SW480 (cell line): Measurements from ENCODE around the gene SNX8.

ENCODE experiments used
- DNase-seq: peaks from one replicate; pipeline ENCODE4 v3.0.0-alpha.2; 2016; ENCODE audit warnings: low spot score

Gene SNX8

GRCh38 chr7:2243458-2243857, 70.8 kb downstream of the SNX8 start:
- no peak for DNase-seq

- peak; percentile 63 for DNase-seq
Measured at GRCh38 chr7:2242541-2243429, 71.5 kb downstream of the SNX8 start.

GRCh38 chr7:2241580-2242540, 72.4 kb downstream of the SNX8 start, which contains the start of the genes MRM2 and NUDT1:
Gene MRM2 (minus strand): TSS chr7:2242205. CDS start chr7:2242169, 36 bp downstream.
Gene NUDT1 (plus strand): TSS chr7:2242226. CDS start chr7:2244575, 2,349 bp downstream.
- peak; percentile 88 for DNase-seq

GRCh38 chr7:2239242-2239641, 75.0 kb downstream of the SNX8 start:
- DNase-seq, result no peak

- no peak for DNase-seq
Measured at GRCh38 chr7:2237109-2237602, 77.1 kb downstream of the SNX8 start.

GRCh38 chr7:2233926-2234325, 80.3 kb downstream of the SNX8 start:
- no peak for DNase-seq

GRCh38 chr7:2232766-2233520, 81.3 kb downstream of the SNX8 start, which contains the start of gene MAD1L1:
Gene MAD1L1 (minus strand): TSS chr7:2232945. CDS start chr7:2230133, 2,812 bp downstream.
- DNase-seq, result peak; percentile 96

- DNase-seq, result no peak
Measured at GRCh38 chr7:2231992-2232765, 82.1 kb downstream of the SNX8 start.

GRCh38 chr7:2230882-2231281, 83.4 kb downstream of the SNX8 start:
- no peak for DNase-seq

GRCh38 chr7:2230226-2230625, 84.0 kb downstream of the SNX8 start:
- DNase-seq, result no peak

- DNase-seq, result no peak
Measured at GRCh38 chr7:2229467-2229866, 84.8 kb downstream of the SNX8 start.

GRCh38 chr7:2228921-2229320, 85.3 kb downstream of the SNX8 start:
- no peak for DNase-seq

GRCh38 chr7:2227699-2228098, 86.5 kb downstream of the SNX8 start:
- no peak for DNase-seq

GRCh38 chr7:2225830-2226229, 88.4 kb downstream of the SNX8 start:
- DNase-seq, result no peak

- DNase-seq, result no peak
Measured at GRCh38 chr7:2225336-2225735, 88.9 kb downstream of the SNX8 start.

- DNase-seq, result no peak
Measured at GRCh38 chr7:2224934-2225333, 89.3 kb downstream of the SNX8 start.

- no peak for DNase-seq
Measured at GRCh38 chr7:2224491-2224928, 89.7 kb downstream of the SNX8 start.

GRCh38 chr7:2223321-2223720, 90.9 kb downstream of the SNX8 start:
- no peak for DNase-seq

GRCh38 chr7:2222516-2222915, 91.7 kb downstream of the SNX8 start:
- no peak for DNase-seq

GRCh38 chr7:2220954-2221353, 93.3 kb downstream of the SNX8 start:
- no peak for DNase-seq

- no peak for DNase-seq
Measured at GRCh38 chr7:2220506-2220905, 93.7 kb downstream of the SNX8 start.
